ENCODE results near the gene PEPD. TPM values are rescaled to one million over a fixed set of nuclear protein-coding genes. Genes with fewer than 3 reads are reported as not detected.

Gene PEPD
- total RNA-seq, 1 experiment from 2014 or later: 116 TPM

DNA sequence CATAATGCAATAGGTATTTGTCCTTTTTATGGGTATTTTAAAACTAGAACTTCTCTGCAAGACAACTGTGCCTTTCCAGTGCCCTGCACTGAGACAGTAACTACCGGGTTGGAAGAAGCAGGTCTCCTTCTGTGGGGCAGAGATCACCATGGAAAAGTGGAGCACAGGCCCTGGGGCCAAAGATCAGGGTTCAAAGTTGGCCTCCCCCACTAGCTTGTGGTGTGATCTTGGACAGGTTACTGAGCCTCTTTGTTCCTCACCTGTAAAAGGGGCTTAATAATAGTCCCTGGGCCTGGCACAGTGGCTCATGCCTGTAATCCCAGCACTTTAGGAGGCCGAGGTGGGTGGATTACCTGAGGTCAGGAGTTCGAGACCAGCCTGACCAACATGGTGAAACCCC, 79.8 kb downstream of the PEPD start:
- peaks cover 15% of the 10 kb centered on the region for H3K36me3 Mint-ChIP-seq (ENCODE audit: insufficient read depth, unreplicated experiment)
- H3K4me3 ChIP-seq (ENCODE audit: low read depth, low read length): no peak overlapping the region
- DNase-seq: no peak
- no peaks in the 10 kb centered on the region for H3K4me1 Mint-ChIP-seq (ENCODE audit: low read depth, unreplicated experiment)
- TF ChIP-seq, protein P1, sequence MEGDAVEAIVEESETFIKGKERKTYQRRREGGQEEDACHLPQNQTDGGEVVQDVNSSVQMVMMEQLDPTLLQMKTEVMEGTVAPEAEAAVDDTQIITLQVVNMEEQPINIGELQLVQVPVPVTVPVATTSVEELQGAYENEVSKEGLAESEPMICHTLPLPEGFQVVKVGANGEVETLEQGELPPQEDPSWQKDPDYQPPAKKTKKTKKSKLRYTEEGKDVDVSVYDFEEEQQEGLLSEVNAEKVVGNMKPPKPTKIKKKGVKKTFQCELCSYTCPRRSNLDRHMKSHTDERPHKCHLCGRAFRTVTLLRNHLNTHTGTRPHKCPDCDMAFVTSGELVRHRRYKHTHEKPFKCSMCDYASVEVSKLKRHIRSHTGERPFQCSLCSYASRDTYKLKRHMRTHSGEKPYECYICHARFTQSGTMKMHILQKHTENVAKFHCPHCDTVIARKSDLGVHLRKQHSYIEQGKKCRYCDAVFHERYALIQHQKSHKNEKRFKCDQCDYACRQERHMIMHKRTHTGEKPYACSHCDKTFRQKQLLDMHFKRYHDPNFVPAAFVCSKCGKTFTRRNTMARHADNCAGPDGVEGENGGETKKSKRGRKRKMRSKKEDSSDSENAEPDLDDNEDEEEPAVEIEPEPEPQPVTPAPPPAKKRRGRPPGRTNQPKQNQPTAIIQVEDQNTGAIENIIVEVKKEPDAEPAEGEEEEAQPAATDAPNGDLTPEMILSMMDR (IDR thresholded peaks at IDR 0.05; ENCODE audit: insufficient read depth in 1 of 2, low read depth in 1 of 2, low read length in 1 of 2, severe bottlenecking in 1 of 2, unreplicated experiment in 1 of 2): no peak
- no peak overlapping the region for H3K4me3 Mint-ChIP-seq (ENCODE audit: unreplicated experiment)
- H3K9me3 Mint-ChIP-seq (ENCODE audit: unreplicated experiment): no peaks in the 10 kb centered on the region
- ChIA-PET POLR2A (no interaction called here), CTCF (no interaction called here)
- H3K27me3 ChIP-seq (replicated peaks; ENCODE audit: control insufficient read depth, insufficient read depth, low read length): no peaks in the 10 kb centered on the region
- BruUV-seq (replicated peaks): no TSS peak
- intact Hi-C loops (cut with micrococcal nuclease; ENCODE audit: unreplicated experiment): no loop called here
- H3K27ac Mint-ChIP-seq (ENCODE audit: unreplicated experiment): no peak overlapping the region
- H3K36me3 ChIP-seq (ENCODE audit: control insufficient read depth, insufficient read depth, low read length): no peaks in the 10 kb centered on the region; the same call in 1 of the 2 replicates
- H3K4me1 ChIP-seq: no peaks in the 10 kb centered on the region
- H3K27me3 Mint-ChIP-seq (ENCODE audit: insufficient read depth, unreplicated experiment): no peaks in the 10 kb centered on the region
- H3K9me3 ChIP-seq: no peaks in the 10 kb centered on the region

DNA sequence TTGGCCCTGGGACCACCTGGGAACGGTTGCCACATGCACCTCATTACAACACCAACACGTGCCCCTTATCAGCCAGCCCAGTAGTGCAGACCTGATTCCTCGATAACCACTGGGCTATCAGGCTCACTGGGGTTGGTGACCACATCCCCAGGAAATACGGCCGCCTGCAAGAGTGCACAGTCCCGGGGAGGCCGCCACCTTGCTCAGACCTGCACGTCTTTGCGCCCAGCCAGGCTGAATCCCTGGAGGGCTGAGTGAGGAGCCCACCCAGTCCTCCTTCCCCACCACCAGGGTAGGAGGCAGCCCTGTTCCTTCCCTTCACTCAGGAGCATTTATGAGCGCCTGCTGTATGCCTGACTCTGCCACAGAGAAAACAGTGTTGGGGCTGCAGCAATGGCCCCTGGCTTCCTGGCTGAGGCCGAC, 80.3 kb downstream of the PEPD start:
- DNase-seq: no peak
- no peaks in the 10 kb centered on the region for H3K4me1 Mint-ChIP-seq (ENCODE audit: low read depth, unreplicated experiment)
- Histone ChIP-seq H3K9me3 (no peaks in the 10 kb centered on the region), H3K27me3 (replicated peaks; ENCODE audit: control insufficient read depth, insufficient read depth, low read length) (no peaks in the 10 kb centered on the region), H3K4me3 (ENCODE audit: low read depth, low read length) (no peak overlapping the region), H3K36me3 (ENCODE audit: control insufficient read depth, insufficient read depth, low read length) (no peaks in the 10 kb centered on the region; the same call in 1 of the 2 replicates), H3K4me1 (no peaks in the 10 kb centered on the region)
- ChIA-PET POLR2A (no interaction called here), CTCF (interaction anchor here (0.6 kb wide), 1 partner anchor 338 kb away, joined by 3 read pairs; no protein-coding TSS in a partner anchor)
- no peaks in the 10 kb centered on the region for H3K27me3 Mint-ChIP-seq (ENCODE audit: insufficient read depth, unreplicated experiment)
- no peak overlapping the region for H3K4me3 Mint-ChIP-seq (ENCODE audit: unreplicated experiment)
- H3K9me3 Mint-ChIP-seq (ENCODE audit: unreplicated experiment): no peaks in the 10 kb centered on the region
- peaks cover 15% of the 10 kb centered on the region for H3K36me3 Mint-ChIP-seq (ENCODE audit: insufficient read depth, unreplicated experiment)
- no TSS peak for BruUV-seq (replicated peaks)
- TF ChIP-seq, protein P1 (IDR thresholded peaks at IDR 0.05; ENCODE audit: insufficient read depth in 1 of 2, low read depth in 1 of 2, low read length in 1 of 2, severe bottlenecking in 1 of 2, unreplicated experiment in 1 of 2): no peak
- intact Hi-C loops (cut with micrococcal nuclease; ENCODE audit: unreplicated experiment): no loop called here
- H3K27ac Mint-ChIP-seq (ENCODE audit: unreplicated experiment): no peak overlapping the region

DNA sequence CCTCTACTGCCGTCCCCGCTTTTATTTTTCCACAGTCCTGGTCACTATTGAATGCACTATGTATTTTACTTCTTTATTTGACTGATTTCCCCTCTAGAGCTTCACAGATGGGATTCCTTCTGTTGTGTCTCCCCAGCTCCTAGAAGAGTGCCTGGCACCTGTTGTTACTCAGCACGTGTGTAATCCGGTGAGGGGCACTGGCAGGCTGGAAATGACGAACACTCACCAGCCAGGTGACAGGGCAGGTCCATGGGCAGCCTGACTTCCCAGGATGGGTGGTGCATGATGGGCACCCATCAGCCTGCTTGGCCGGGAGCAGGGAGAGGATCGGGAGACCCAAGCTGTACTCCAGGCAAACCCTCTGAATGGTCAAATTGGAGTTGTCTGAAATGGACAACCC, 80.9 kb downstream of the PEPD start:
- peak in 1 of 2 experiments; percentile 12 for DNase-seq
- peaks cover 15% of the 10 kb centered on the region for H3K36me3 Mint-ChIP-seq (ENCODE audit: insufficient read depth, unreplicated experiment)
- intact Hi-C loops (cut with micrococcal nuclease; ENCODE audit: unreplicated experiment): no loop called here
- no peak overlapping the region for H3K4me3 ChIP-seq (ENCODE audit: low read depth, low read length)
- no peaks in the 10 kb centered on the region for H3K4me1 Mint-ChIP-seq (ENCODE audit: low read depth, unreplicated experiment)
- POLR2A ChIA-PET: no interaction called here
- H3K27me3 ChIP-seq (replicated peaks; ENCODE audit: control insufficient read depth, insufficient read depth, low read length): no peaks in the 10 kb centered on the region
- CTCF ChIA-PET: interaction anchor here (0.6 to 1.3 kb wide), 3 partner anchors 10 to 338 kb away, joined by 3 to 6 read pairs (median 3); no protein-coding TSS in a partner anchor
- H3K4me3 Mint-ChIP-seq (ENCODE audit: unreplicated experiment): no peak overlapping the region
- no TSS peak for BruUV-seq (replicated peaks)
- H3K27me3 Mint-ChIP-seq (ENCODE audit: insufficient read depth, unreplicated experiment): no peaks in the 10 kb centered on the region
- H3K36me3 ChIP-seq (ENCODE audit: control insufficient read depth, insufficient read depth, low read length): no peaks in the 10 kb centered on the region; the same call in 1 of the 2 replicates
- H3K9me3 Mint-ChIP-seq (ENCODE audit: unreplicated experiment): no peaks in the 10 kb centered on the region
- TF ChIP-seq, protein P1 (IDR thresholded peaks at IDR 0.05; ENCODE audit: insufficient read depth in 1 of 2, low read depth in 1 of 2, low read length in 1 of 2, severe bottlenecking in 1 of 2, unreplicated experiment in 1 of 2): no peak
- H3K4me1 ChIP-seq: no peaks in the 10 kb centered on the region
- H3K27ac Mint-ChIP-seq (ENCODE audit: unreplicated experiment): no peak overlapping the region
- H3K9me3 ChIP-seq: no peaks in the 10 kb centered on the region
